ENCODE measurements around the gene ARSK. TPM values are rescaled to one million over a fixed set of nuclear protein-coding genes. Genes with fewer than 3 reads are reported as not detected.
"Not testable (repeated sequence)": the region's sequence is repeated elsewhere in the genome, so short reads cannot be mapped to it uniquely, and the experiment has no call there.

The ARSK gene
- total RNA-seq, 6 donors from 2014 or later: 2.1 to 11.0 (median 3.9) TPM

DNA sequence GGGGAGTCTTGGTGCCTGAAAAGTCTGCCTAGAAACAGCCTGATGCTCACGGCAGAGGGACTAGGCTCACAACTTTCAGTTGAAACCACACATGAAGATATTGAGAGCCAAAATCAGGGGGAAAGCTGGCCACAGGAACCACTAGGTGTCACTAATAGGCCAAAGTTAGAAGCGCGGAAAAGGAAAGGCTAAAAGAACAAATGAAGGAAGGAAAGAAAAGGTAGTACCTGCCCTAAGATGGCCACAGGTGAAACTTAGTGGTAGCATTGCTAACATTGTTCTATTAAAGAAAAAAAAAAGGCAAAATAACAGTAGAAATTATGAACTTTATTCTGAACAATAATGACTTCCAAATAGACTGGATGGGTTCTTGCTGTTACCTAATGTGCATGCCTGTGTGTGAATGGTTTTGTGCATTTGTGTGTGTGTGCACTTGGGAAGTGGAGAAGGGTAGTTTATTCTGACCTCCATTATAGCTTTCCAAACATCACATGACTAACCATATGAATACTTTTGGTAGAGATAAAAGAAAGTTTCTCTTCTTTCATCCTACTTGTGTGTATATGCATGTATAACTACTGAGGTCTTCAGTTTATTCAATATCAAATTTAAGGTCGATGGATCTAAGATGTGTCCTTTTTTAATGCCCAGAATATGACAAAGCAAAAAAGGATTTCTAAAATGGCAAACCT, 89.6 kb downstream of the ARSK start:
- Histone ChIP-seq H3K4me3 (no peak overlapping the region), H3K27ac (peak overlapping the region; percentile 7 to 98 (median 60)), H3K9me3 (no peaks in the 10 kb centered on the region), H3K4me1 (peaks cover 3 to 25% (median 10%) of the 10 kb centered on the region in 4 donors), H3K36me3 (no peaks in the 10 kb centered on the region), H3K27me3 (no peaks in the 10 kb centered on the region)
- peak in 1 of 2 donors; percentile 32 for ATAC-seq (ENCODE audit: low FRiP score in 2 of 2)
- DNase-seq: peak in 1 of 2 donors; percentile 63
- TF ChIP-seq EP300 (IDR thresholded peaks at IDR 0.05): no peak
- TF ChIP-seq, protein P1, sequence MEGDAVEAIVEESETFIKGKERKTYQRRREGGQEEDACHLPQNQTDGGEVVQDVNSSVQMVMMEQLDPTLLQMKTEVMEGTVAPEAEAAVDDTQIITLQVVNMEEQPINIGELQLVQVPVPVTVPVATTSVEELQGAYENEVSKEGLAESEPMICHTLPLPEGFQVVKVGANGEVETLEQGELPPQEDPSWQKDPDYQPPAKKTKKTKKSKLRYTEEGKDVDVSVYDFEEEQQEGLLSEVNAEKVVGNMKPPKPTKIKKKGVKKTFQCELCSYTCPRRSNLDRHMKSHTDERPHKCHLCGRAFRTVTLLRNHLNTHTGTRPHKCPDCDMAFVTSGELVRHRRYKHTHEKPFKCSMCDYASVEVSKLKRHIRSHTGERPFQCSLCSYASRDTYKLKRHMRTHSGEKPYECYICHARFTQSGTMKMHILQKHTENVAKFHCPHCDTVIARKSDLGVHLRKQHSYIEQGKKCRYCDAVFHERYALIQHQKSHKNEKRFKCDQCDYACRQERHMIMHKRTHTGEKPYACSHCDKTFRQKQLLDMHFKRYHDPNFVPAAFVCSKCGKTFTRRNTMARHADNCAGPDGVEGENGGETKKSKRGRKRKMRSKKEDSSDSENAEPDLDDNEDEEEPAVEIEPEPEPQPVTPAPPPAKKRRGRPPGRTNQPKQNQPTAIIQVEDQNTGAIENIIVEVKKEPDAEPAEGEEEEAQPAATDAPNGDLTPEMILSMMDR (IDR thresholded peaks at IDR 0.05): peak; percentile 43 to 77 (median 58)
- no peak for TF ChIP-seq POLR2AphosphoS5 (IDR thresholded peaks at IDR 0.05)
- no peak for TF ChIP-seq POLR2A (IDR thresholded peaks at IDR 0.05)
- 16 to 18% methylated on average over 4 of the region's 4 CpGs for WGBS, 2 donors

- 86% methylated on average over 17 of the region's 17 CpGs for WGBS, 2 donors
These were observed 91.3 kb downstream of the ARSK start for GRCh38 chr5:95646226-95646568.

DNA sequence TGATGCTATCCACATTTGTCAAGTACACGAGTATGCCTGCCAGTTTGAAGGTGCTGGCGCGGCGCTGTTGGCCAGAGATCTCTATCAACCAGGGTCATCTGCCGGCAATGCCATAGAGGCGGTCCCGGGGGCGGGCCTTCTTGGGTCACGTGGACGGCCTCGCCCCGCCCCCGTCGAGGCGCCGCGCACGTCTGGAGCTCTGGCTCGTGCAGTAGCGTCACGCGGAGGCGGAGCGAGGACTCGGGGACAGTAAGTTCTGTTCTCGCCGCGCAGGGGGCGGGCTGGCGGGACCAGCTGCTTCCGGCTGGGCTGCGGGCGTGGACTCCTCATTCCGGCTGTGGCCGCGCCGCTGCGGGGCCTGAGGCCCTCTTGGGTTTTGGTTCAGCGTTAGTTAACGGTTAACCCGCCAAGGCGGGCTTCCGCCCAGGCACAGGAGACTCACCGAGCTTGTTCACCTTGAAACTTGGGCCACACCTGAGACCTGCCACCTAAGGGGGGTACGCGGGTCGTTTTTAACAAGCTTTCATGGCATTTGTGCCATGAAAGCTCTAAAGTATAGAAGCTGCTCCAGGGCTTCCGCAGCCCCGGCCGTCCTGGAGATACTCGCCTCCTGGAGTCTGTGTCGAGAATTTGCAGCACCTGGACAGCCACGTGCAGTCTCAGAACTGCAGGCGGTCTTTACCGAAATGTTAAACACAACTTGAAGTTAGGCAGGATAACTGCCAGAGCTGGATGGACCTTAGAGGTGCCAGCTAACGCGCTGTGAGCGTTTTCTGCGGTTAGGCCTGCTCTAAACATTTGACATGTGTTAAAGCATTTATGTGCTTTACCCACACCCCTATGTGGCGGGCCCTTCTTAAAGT, 91.9 kb downstream of the ARSK start, which contains the start of gene RFESD:
RFESD (plus strand) TSS at position 209 of the 863 bp plus-strand sequence. CDS start 5,495 bp downstream, outside the sequence.
- Histone ChIP-seq H3K27ac (peak within 1 kb of the TSS; percentile 89 to 98 (median 92)), H3K36me3 (no peaks in the 10 kb centered on the region), H3K9me3 (no peaks in the 10 kb centered on the region), H3K4me1 (peaks cover 3 to 25% (median 10%) of the 10 kb centered on the region in 4 donors), H3K4me3 (peak within 1 kb of the TSS; percentile 30 to 54 (median 43)), H3K27me3 (no peaks in the 10 kb centered on the region)
- peak; percentile 97 to 99 for TF ChIP-seq POLR2AphosphoS5 (IDR thresholded peaks at IDR 0.05)
- TF ChIP-seq, protein P1 (IDR thresholded peaks at IDR 0.05): peak in 3 of 6 experiments; percentile 33 to 41 (median 39)
- TF ChIP-seq EP300 (IDR thresholded peaks at IDR 0.05): peak; percentile 78 to 100 (median 98)
- TF ChIP-seq POLR2A (IDR thresholded peaks at IDR 0.05): peak; percentile 75 to 97 (median 91)
- WGBS, 2 donors: 2 to 3% methylated on average over 26 to 30 of the region's 60 CpGs
- ATAC-seq (ENCODE audit: low FRiP score in 2 of 2) (peak; percentile 99), DNase-seq (peak; percentile 99 to 100)

More at GRCh38 chr5:95646226-95646568, 91.3 kb downstream of the ARSK start:
- H3K27me3 ChIP-seq; ATAC-seq (ENCODE audit: low FRiP score in 2 of 2); H3K9me3 ChIP-seq; DNase-seq; H3K36me3 ChIP-seq: not testable (repeated sequence)
- Histone ChIP-seq H3K27ac (peak overlapping the region; percentile 89 to 98 (median 92)), H3K4me1 (peaks cover 3 to 25% (median 10%) of the 10 kb centered on the region in 4 donors), H3K4me3 (peak overlapping the region in 3 of 4 donors; percentile 38 to 54 (median 48))

DNA sequence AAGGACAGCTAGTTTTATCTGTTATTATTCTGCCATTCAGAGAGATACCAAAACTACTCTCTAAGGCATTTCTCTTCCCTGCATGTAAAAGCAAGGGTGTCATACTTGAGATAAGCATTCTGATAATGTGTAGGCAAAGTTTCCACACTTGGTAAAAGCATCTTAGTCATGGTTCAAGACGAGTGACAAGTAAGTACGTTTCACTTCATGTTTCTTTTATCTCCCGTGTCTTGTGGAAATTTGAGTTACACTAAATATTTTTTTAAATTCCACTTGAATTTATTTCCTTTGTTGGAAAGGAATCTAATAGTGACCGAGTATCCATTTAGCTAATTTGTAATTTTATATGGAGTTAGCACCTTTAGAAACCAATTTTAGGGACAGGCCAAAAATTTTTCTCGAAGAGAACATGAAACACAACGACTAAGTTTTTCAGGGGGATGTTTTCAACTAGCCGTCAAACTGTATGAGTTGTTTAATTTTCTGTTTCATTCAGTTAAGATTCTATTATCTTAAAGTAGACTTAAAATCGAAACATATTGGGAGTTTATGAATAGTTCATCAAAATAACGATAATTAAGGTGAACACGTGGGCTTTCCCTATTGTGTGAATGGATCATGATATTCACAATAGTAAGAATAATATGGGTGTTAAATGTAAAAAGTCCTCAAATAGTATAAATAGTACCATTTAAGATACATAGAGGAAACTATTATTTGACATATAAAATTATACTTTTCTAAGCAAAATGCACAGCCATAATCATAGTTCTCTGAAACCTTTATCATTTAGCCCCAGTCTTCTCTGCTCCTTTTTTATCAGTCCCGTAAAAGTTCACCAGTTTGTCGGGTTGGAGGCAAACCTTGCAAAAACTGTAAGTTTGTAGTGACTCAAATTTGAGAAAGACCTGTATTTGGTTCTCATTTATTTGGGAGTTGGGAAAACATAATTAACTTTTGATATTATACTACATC, 93.3 kb downstream of the ARSK start:
- Histone ChIP-seq H3K4me3 (no peak overlapping the region), H3K36me3 (no peaks in the 10 kb centered on the region), H3K27me3 (no peaks in the 10 kb centered on the region), H3K4me1 (peaks cover 3 to 25% (median 10%) of the 10 kb centered on the region in 4 donors), H3K27ac (peak overlapping the region in 3 of 4 donors; percentile 89 to 92 (median 92)), H3K9me3 (no peaks in the 10 kb centered on the region)
- DNase-seq (no peak), ATAC-seq (ENCODE audit: low FRiP score in 2 of 2) (no peak)
- TF ChIP-seq POLR2A (IDR thresholded peaks at IDR 0.05) (no peak), EP300 (IDR thresholded peaks at IDR 0.05) (no peak), POLR2AphosphoS5 (IDR thresholded peaks at IDR 0.05) (no peak)
- TF ChIP-seq, protein P1 (IDR thresholded peaks at IDR 0.05): no peak
- 71 to 78% methylated on average over 12 of the region's 12 CpGs for WGBS, 2 donors

Data from upper lobe of left lung (tissue), 6 donors.